Omental fat pad (tissue), 4 donors: ENCODE data around the gene GGT6. TPM values are rescaled to one million over a fixed set of nuclear protein-coding genes. Genes with fewer than 3 reads are reported as not detected.
"Not testable (repeated sequence)": the region's sequence is repeated elsewhere in the genome, so short reads cannot be mapped to it uniquely, and the experiment has no call there.

Experiments
- ATAC-seq: fragments of 150-250 bp; one replicate; pipeline ENCODE4 v1.9.1; 2016; ENCODE audit warnings: mild to moderate bottlenecking, moderate library complexity; ENCODE audit not compliant: low FRiP score
- DNase-seq: peaks from one replicate; pipeline ENCODE4 v3.0.0-alpha.2; 2019; ENCODE audit warnings: low spot score
- total RNA-seq, 4 donors: library from RNA; depleted of rRNA; stranded (reverse); fragments of >200 nt; gene quantifications; one replicate each; pipeline ENCODE4 v1.1.0, GENCODE V29; 2016
- TF ChIP-seq, protein P1 (sequence below), 3 donors: fragments of 450-650 bp; IDR thresholded peaks; one replicate each; pipeline ENCODE4 v1.5.1; 2016 to 2017; ENCODE audit warnings: antibody characterized with exemption in 3 of 3, mild to moderate bottlenecking in 3 of 3, moderate library complexity in 2 of 3

GGT6 gene
- total RNA-seq, 4 donors from 2014 or later = 0.37 TPM; not detected in 3

DNA sequence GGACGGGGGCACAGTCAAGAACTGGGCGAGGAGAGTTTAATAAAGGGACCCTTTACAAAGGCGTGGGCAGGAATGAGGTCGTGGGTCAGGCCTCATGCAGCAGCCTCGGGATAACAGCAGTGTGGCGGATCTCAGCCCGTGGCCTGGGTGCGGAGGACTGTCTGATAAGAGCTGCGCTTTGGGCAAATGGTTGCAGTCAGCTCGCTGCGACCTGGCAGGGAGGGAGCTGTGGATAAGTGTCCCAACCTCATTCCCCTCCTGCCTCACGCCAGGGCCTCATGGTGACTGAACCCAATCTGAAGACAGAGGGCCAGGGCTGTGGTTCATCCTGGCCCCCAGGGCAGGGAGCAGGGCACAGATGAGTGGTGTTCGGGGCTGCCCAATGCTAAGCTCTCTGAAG lies 37.6 kb upstream of the GGT6 start:
- ATAC-seq = no peak
- TF ChIP-seq, protein P1, sequence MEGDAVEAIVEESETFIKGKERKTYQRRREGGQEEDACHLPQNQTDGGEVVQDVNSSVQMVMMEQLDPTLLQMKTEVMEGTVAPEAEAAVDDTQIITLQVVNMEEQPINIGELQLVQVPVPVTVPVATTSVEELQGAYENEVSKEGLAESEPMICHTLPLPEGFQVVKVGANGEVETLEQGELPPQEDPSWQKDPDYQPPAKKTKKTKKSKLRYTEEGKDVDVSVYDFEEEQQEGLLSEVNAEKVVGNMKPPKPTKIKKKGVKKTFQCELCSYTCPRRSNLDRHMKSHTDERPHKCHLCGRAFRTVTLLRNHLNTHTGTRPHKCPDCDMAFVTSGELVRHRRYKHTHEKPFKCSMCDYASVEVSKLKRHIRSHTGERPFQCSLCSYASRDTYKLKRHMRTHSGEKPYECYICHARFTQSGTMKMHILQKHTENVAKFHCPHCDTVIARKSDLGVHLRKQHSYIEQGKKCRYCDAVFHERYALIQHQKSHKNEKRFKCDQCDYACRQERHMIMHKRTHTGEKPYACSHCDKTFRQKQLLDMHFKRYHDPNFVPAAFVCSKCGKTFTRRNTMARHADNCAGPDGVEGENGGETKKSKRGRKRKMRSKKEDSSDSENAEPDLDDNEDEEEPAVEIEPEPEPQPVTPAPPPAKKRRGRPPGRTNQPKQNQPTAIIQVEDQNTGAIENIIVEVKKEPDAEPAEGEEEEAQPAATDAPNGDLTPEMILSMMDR (IDR thresholded peaks at IDR 0.05) = no peak

GRCh38 chr17:4596636-4597380 lies 36.4 kb upstream of the GGT6 start:
- no peak for DNase-seq
- ATAC-seq = no peak
- TF ChIP-seq, protein P1 (IDR thresholded peaks at IDR 0.05) = no peak

More for the DNA sequence above, 37.6 kb upstream of the GGT6 start:
- no peak for DNase-seq

- not testable (repeated sequence) for ATAC-seq, DNase-seq
Observed at GRCh38 chr17:4595685-4596342, 35.4 kb upstream of the GGT6 start.

DNA sequence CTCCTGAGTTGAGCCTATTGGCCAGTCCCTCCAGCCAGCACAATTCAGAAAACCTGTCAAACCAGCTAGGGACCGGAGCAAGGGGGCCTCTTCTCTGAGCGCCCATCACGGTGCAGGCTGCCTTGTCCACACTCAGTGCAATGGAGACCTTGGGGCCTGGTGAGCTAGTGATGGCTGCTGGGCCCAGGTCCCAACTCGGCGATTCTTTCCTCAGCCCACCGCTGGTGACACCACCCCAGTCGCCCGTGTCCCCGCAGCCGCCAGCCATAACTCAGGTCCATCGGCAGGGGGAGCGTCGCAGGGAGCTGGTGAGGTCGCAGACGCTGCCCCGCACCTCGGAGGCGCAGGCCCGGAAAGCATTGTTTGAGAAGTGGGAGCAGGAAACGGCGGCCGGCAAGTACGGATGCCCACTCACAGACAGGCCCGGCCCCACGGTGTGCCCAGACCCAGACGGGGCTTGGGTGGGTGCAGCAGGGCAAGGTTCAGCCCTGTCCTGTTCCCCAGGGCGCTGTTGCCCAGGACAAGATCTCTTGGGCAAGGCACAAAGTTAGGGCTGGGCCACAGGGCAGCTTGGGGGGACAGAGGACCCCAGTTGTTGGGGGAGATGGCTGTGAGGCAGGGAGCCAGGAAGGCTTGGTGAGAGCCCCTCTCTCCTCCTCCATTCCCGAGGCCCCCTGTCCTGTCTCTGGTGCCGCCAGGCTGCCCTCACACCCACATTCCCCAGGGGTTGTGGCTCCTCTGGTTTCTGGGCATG lies 34.7 kb upstream of the GGT6 start:
- TF ChIP-seq, protein P1 (IDR thresholded peaks at IDR 0.05) = no peak
- no peak for DNase-seq
- no peak for ATAC-seq

- no peak for DNase-seq
- ATAC-seq = no peak
- TF ChIP-seq, protein P1 (IDR thresholded peaks at IDR 0.05) = no peak
Observed at GRCh38 chr17:4594406-4594805, 34.0 kb upstream of the GGT6 start.

- DNase-seq (no peak), ATAC-seq (no peak)
- TF ChIP-seq, protein P1 (IDR thresholded peaks at IDR 0.05) = no peak
Observed at GRCh38 chr17:4593021-4593421, 32.6 kb upstream of the GGT6 start.

- TF ChIP-seq, protein P1 (IDR thresholded peaks at IDR 0.05) = no peak
- DNase-seq = no peak
- no peak for ATAC-seq
Observed at GRCh38 chr17:4592240-4593005, 32.0 kb upstream of the GGT6 start.
